ENCODE results near the gene ECI2.

GRCh38 chr6:4108561-4109093 is 26.7 kb downstream of the ECI2 start:
- no peak for TF ChIP-seq TAF1 (IDR thresholded peaks at IDR 0.05; ENCODE audit: borderline replicate concordance, low read depth, low read length)
- no peak for TF ChIP-seq CTCF (IDR thresholded peaks at IDR 0.05 in 2 of 3, conservative IDR thresholded peaks at IDR 0.05 in 1 of 3; ENCODE audit: control insufficient read depth in 2 of 3, extremely low read depth in 1 of 3, insufficient read depth in 1 of 3, low read depth in 3 of 3, low read length in 3 of 3)
- TF ChIP-seq JUNB (IDR thresholded peaks at IDR 0.05) = no peak
- TF ChIP-seq ATF2 (IDR thresholded peaks at IDR 0.05; ENCODE audit: low read length) = no peak
- no peak for TF ChIP-seq SP1 (IDR thresholded peaks at IDR 0.05; ENCODE audit: low read depth, low read length)
- no peak for TF ChIP-seq ZNF687 (IDR thresholded peaks at IDR 0.05)
- no peak for TF ChIP-seq RAD21 (IDR thresholded peaks at IDR 0.05; ENCODE audit: insufficient read depth, low read depth, low read length)
- TF ChIP-seq YY1 (IDR thresholded peaks at IDR 0.05; ENCODE audit: low read depth, low read length) = no peak
- no peak for TF ChIP-seq EP300 (IDR thresholded peaks at IDR 0.05; ENCODE audit: borderline replicate concordance in 1 of 2, control insufficient read depth in 1 of 2, low read depth in 2 of 2, low read length in 2 of 2)
- no peak for TF ChIP-seq RFX5 (IDR thresholded peaks at IDR 0.05; ENCODE audit: low read depth, low read length)
